HCT116 (cell line): Measurements from ENCODE around the gene HSD17B3. TPM values are rescaled to one million over a fixed set of nuclear protein-coding genes. Genes with fewer than 3 reads are reported as not detected.

Source experiments
- ATAC-seq: fragments of 200-7000 bp; cut with Tn5 transposase; 2 replicates; pipeline ENCODE4 v1.9.1; 2020; ENCODE audit warnings: mild to moderate bottlenecking, moderate library complexity
- BruUV-seq: library from RNA; stranded (reverse); fragments of 400-500 nt; replicated peaks from 2 replicates; lab custom pipeline; 2021; lab: Mats Ljungman, UMichigan
- CTCF ChIA-PET: fragments of 300-600 bp; sonication (Branson Sonifier 250); formaldehyde crosslinking; loops from one replicate; lab custom pipeline; 2021; ENCODE audit warnings: antibody characterized with exemption; lab: Charles Lee
- POLR2A ChIA-PET: fragments of 300-600, 350-600 bp; sonication (Branson Sonifier 250); formaldehyde crosslinking; loops from one replicate; lab custom pipeline; 2021; ENCODE audit warnings: antibody characterized with exemption; lab: Charles Lee
- RAD21 ChIA-PET, 2 experiments: fragments of 300-600 bp; sonication (Branson Sonifier 250); formaldehyde crosslinking; loops; one replicate each; lab custom pipeline; 2023; ENCODE audit warnings: low total read pairs in 2 of 2; ENCODE audit not compliant: uncharacterized antibody in 2 of 2, unreplicated experiment in 2 of 2, low non-redundant PET in 1 of 2; lab: Charles Lee
- DNase-seq: peaks from one replicate; pipeline ENCODE4 v3.0.0-alpha.2; 2010; ENCODE audit warnings: low read depth, low spot score
- H2AFZ ChIP-seq: fragments of 200-600 bp; shearing (Covaris generic), sonication (generic); 2 replicates; pipeline ENCODE4 v1.6.1; 2017; ENCODE audit warnings: low read depth, mixed run types, mixed read lengths, antibody characterized with exemption, low read length; ENCODE audit not compliant: poor library complexity, severe bottlenecking
- H3K27ac ChIP-seq: 2 replicates; pipeline ENCODE4 v1.5.1; 2012; ENCODE audit warnings: low read depth, low read length
- H3K27me3 ChIP-seq: fragments of 200-600 bp; sonication (generic); 2 replicates; pipeline ENCODE4 v1.6.1; 2016; ENCODE audit warnings: mixed run types, low read length, mixed read lengths; ENCODE audit not compliant: insufficient read depth
- H3K36me3 ChIP-seq, 2 experiments: fragments of 200-500 bp in 1 of 2; fragments of 200-600 bp in 1 of 2; sonication (Bioruptor generic) in 1 of 2; sonication (generic) in 1 of 2; 2 replicates each; pipeline versions ENCODE4 v1.5.1 to v1.6.1; 2014 to 2016; ENCODE audit warnings: low read length in 2 of 2, inconsistent platforms in 1 of 2, mixed read lengths in 1 of 2, mixed run types in 1 of 2; ENCODE audit not compliant: insufficient read depth in 2 of 2, control insufficient read depth in 1 of 2
- H3K4me1 ChIP-seq, 2 experiments: fragments of 200-600 bp in 1 of 2; sonication (generic) in 1 of 2; 2 replicates each; pipeline versions ENCODE4 v1.5.1 to v1.6.1; 2012 to 2017; ENCODE audit warnings: low read length in 2 of 2, inconsistent platforms in 1 of 2, mild to moderate bottlenecking in 1 of 2, mixed read lengths in 1 of 2, mixed run types in 1 of 2, moderate library complexity in 1 of 2; ENCODE audit not compliant: insufficient read depth in 2 of 2, control insufficient read depth in 1 of 2
- H3K4me2 ChIP-seq: fragments of 200-600 bp; sonication (generic); 2 replicates; pipeline ENCODE4 v1.6.1; 2017; ENCODE audit warnings: mixed run types, low read length, mixed read lengths
- H3K4me3 ChIP-seq, 2 experiments: fragments of 200-600 bp in 1 of 2; sonication (generic) in 1 of 2; replicated peaks in 1 of 2; 2 replicates each; pipeline ENCODE4 v1.5.1; 2011 to 2016; ENCODE audit warnings: low read length in 2 of 2, control low read depth in 1 of 2, low read depth in 1 of 2, mild to moderate bottlenecking in 1 of 2, mixed read lengths in 1 of 2, mixed run types in 1 of 2
- H3K79me2 ChIP-seq: fragments of 200-600 bp; sonication (generic); 2 replicates; pipeline ENCODE4 v1.6.1; 2017; ENCODE audit warnings: mild to moderate bottlenecking, mixed run types, low read length, moderate library complexity, mixed read lengths; ENCODE audit not compliant: insufficient read depth
- H3K9ac ChIP-seq: fragments of 200-600 bp; sonication (generic); 2 replicates; pipeline ENCODE4 v1.6.1; 2016; ENCODE audit warnings: low read length, mixed read lengths
- H3K9me2 ChIP-seq: fragments of 200-600 bp; sonication (generic), shearing (Covaris generic); 2 replicates; pipeline ENCODE4 v1.6.1; 2017; ENCODE audit warnings: mixed run types, mild to moderate bottlenecking, moderate library complexity; ENCODE audit not compliant: insufficient read depth
- H3K9me3 ChIP-seq, 2 experiments: fragments of 200-500 bp in 1 of 2; fragments of 200-600 bp in 1 of 2; sonication (Bioruptor generic) in 1 of 2; sonication (generic) in 1 of 2; 2 replicates each; pipeline ENCODE4 v1.6.1; 2014 to 2017; ENCODE audit warnings: low read length in 2 of 2, mixed read lengths in 2 of 2, inconsistent platforms in 1 of 2, low read depth in 1 of 2, mild to moderate bottlenecking in 1 of 2, mixed run types in 1 of 2, moderate library complexity in 1 of 2; ENCODE audit not compliant: control insufficient read depth in 1 of 2, insufficient read depth in 1 of 2
- H4K20me1 ChIP-seq: fragments of 200-600 bp; sonication (generic), shearing (Covaris generic); 2 replicates; pipeline ENCODE4 v1.6.1; 2017; ENCODE audit warnings: mixed run types, mild to moderate bottlenecking, moderate library complexity; ENCODE audit not compliant: insufficient read depth
- ATF3 ChIP-seq: IDR thresholded peaks from 2 replicates; pipeline ENCODE4 v1.6.1; 2012
- CBX3 ChIP-seq: IDR thresholded peaks from 2 replicates; pipeline ENCODE4 v1.6.1; 2012; ENCODE audit warnings: low read depth
- CTCF ChIP-seq, 3 experiments: fragments of 200-600 bp in 1 of 3; sonication (generic) in 1 of 3; IDR thresholded peaks in 2 of 3; conservative IDR thresholded peaks in 1 of 3; 2 replicates each; pipeline ENCODE4 v1.5.1; 2012 to 2017; ENCODE audit warnings: low read depth in 2 of 3, low read length in 2 of 3, antibody characterized with exemption in 1 of 3, borderline replicate concordance in 1 of 3, control low read depth in 1 of 3, mild to moderate bottlenecking in 1 of 3, mixed read lengths in 1 of 3, mixed run types in 1 of 3, moderate library complexity in 1 of 3; ENCODE audit not compliant: insufficient read depth in 1 of 3
- EZH2 ChIP-seq: fragments of 200-600 bp; sonication (generic); IDR thresholded peaks from 2 replicates; pipeline ENCODE4 v1.6.1; 2017; ENCODE audit warnings: antibody characterized with exemption, mixed run types
- EZH2phosphoT487 ChIP-seq: fragments of 200-600 bp; IDR thresholded peaks from 2 replicates; pipeline ENCODE4 v1.6.1; 2018; ENCODE audit warnings: antibody characterized with exemption, borderline replicate concordance
- FOSL1 ChIP-seq: IDR thresholded peaks from 2 replicates; pipeline ENCODE4 v1.6.1; 2012; ENCODE audit warnings: low read depth
- JUND ChIP-seq: IDR thresholded peaks from 2 replicates; pipeline ENCODE4 v1.6.1; 2012
- RAD21 ChIP-seq: IDR thresholded peaks from 2 replicates; pipeline ENCODE4 v1.6.1; 2012; ENCODE audit warnings: low read depth, mild to moderate bottlenecking
- REST ChIP-seq: IDR thresholded peaks from 2 replicates; pipeline ENCODE4 v1.6.1; 2012; ENCODE audit warnings: low read depth
- SIN3A ChIP-seq: IDR thresholded peaks from 2 replicates; pipeline ENCODE4 v1.6.1; 2012; ENCODE audit warnings: low read depth
- SP1 ChIP-seq: IDR thresholded peaks from 2 replicates; pipeline ENCODE4 v1.6.1; 2012; ENCODE audit warnings: low read depth
- SRF ChIP-seq: IDR thresholded peaks from 2 replicates; pipeline ENCODE4 v1.6.1; 2012; ENCODE audit warnings: low read depth
- TCF7L2 ChIP-seq: IDR thresholded peaks from 2 replicates; pipeline ENCODE4 v1.7.0; 2011; ENCODE audit warnings: borderline replicate concordance, inconsistent platforms; ENCODE audit not compliant: insufficient read depth, insufficient read length; ENCODE audit errors: extremely low read depth
- YY1 ChIP-seq: IDR thresholded peaks from 2 replicates; pipeline ENCODE4 v1.6.1; 2011; ENCODE audit warnings: low read length, low read depth, moderate library complexity, mild to moderate bottlenecking; ENCODE audit not compliant: insufficient replicate concordance; ENCODE audit errors: extremely low read depth
- ZFX ChIP-seq: fragments of 450-650 bp; IDR thresholded peaks from 2 replicates; pipeline ENCODE4 v1.6.1; 2017
- ZNF274 ChIP-seq: fragments of 200-500 bp; sonication (Bioruptor generic); IDR thresholded peaks from 2 replicates; pipeline ENCODE4 v1.6.1; 2014; ENCODE audit warnings: mild to moderate bottlenecking, low read depth, low read length, inconsistent platforms
- intact Hi-C: fragments of 100-400 bp; cut with micrococcal nuclease; formaldehyde crosslinking; loops from 2 replicates; pipeline ENCODE4 v1.10.0; 2022
- total RNA-seq: library from RNA; stranded (reverse); gene quantifications from one replicate; pipeline ENCODE4 v1.2.1, GENCODE V29; 2021; ENCODE audit not compliant: unreplicated experiment

HSD17B3 gene
- total RNA-seq, 1 experiment from 2014 or later: 0.37 TPM

- ATAC-seq (no peak), DNase-seq (no peak)
- Histone ChIP-seq H3K9me3 (no peaks in the 10 kb centered on the region), H3K9ac (no peak overlapping the region), H3K27ac (no peak overlapping the region), H4K20me1 (no peaks in the 10 kb centered on the region), H3K4me1 (peaks cover 5 to 8% of the 10 kb centered on the region in 2 experiments; a peak in 3 of 4 replicates), H2AFZ (no peak overlapping the region), H3K27me3 (0 out of 2 replicates have a peak, but pooled peaks cover 3% of the 10 kb centered on the region), H3K4me2 (no peak overlapping the region), H3K9me2 (no peaks in the 10 kb centered on the region), H3K79me2 (no peaks in the 10 kb centered on the region), H3K4me3 (no peak overlapping the region), H3K36me3 (no peaks in the 10 kb centered on the region)
- intact Hi-C loops: loop anchor here (5.0 to 10.0 kb wide), 5 partner anchors 489 to 1661 kb away; partner anchors contain the start of gene PCAT7
- no TSS peak for BruUV-seq
- ChIA-PET POLR2A (no interaction called here), RAD21 (no interaction called here), CTCF (no interaction called here)
- TF ChIP-seq EZH2 (no peak), SP1 (no peak), YY1 (no peak), ZFX (no peak), TCF7L2 (no peak), SIN3A (no peak), FOSL1 (no peak), CTCF (IDR thresholded peaks at IDR 0.05 in 2 of 3, conservative IDR thresholded peaks at IDR 0.05 in 1 of 3; ENCODE audit: borderline replicate concordance in 1 of 3, insufficient read depth in 1 of 3, low read depth in 2 of 3, low read length in 2 of 3) (no peak), ZNF274 (no peak), SRF (no peak), JUND (no peak), RAD21 (no peak), EZH2phosphoT487 (no peak), ATF3 (no peak), CBX3 (no peak), REST (no peak)
Observed at GRCh38 chr9:96215841-96216240, 86.1 kb downstream of the HSD17B3 start.
